ENCODE results near the gene PLD1.
"Not testable (repeated sequence)": the region's sequence is repeated elsewhere in the genome, so short reads cannot be mapped to it uniquely, and the experiment has no call there.

PLD1 gene

DNA sequence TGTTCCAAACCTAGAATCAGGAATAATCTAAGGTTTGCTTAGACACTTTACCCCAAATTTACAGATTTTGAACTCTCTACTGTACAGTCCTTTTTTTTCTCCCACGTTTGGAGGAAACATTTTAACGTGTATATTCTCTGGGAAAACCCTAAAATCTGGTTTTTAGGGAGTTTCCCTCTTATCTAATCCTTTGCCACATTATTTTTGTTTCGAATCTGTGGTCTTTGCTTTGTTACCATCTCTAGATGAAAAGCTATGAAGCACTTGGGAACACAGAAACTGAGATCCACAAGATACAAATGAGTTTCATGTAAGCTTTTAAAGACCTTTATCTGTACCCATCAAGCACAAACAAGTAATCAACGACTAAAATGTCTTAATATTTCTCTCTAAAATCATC lies 41.3 kb downstream of the PLD1 start:
- DNase-seq, result no peak

GRCh38 chr3:171768281-171768900 lies 41.9 kb downstream of the PLD1 start:
- no peak for DNase-seq

DNA sequence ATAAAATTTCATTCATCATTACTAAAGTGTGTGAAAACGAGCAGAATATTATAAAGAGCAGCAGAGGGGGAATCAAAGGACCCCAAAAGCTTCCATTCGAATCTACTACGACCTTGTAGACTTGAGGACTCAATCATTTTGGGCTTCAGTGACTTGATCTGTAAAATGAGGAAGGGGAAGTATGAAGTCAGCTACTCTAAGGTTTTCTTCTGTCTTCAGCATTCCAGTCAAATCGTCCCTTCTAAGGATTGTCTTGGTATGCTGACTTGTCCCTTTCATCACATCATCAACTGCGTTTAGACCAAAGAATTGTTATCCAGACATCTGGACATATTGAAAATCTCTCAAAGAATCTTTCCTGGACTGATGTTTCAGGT lies 44.8 kb downstream of the PLD1 start:
- no peak for DNase-seq

- DNase-seq, result no peak
Measured at GRCh38 chr3:171763392-171763791, 46.9 kb downstream of the PLD1 start.

- no peak for DNase-seq
Measured at GRCh38 chr3:171760477-171760876, 49.8 kb downstream of the PLD1 start.

GRCh38 chr3:171758109-171758508 lies 52.2 kb downstream of the PLD1 start:
- DNase-seq, result no peak

- no peak for DNase-seq
Measured at GRCh38 chr3:171757361-171758034, 52.8 kb downstream of the PLD1 start.

- DNase-seq, result no peak
Measured at GRCh38 chr3:171755656-171756055, 54.6 kb downstream of the PLD1 start.

DNA sequence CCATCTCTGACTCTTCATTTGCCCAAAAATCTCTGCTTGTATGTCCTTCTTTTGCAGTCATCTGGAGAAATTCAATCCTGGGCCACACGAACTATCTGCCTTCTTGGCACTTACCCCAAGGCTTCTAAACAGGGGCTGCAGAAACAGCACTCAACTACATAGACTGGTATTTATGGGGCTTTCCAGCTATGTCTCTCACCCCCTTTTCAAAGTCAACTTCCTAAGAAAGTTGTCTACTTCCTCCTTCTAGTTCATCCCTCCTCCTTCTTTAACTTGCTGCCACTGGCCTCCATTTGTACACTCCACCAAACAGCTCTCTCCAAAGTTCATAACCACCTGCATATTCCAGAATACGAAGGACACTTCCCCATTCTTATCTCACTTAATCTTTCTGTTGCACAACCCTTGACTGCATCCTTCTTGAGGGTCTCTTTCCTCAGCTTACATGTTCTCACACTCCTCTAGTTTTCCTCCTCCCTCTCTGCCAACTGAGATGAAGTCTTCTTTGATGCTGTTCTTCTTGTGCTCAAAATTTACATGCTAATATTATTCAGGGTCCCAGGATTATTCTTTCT lies 55.2 kb downstream of the PLD1 start:
- DNase-seq, result no peak

DNA sequence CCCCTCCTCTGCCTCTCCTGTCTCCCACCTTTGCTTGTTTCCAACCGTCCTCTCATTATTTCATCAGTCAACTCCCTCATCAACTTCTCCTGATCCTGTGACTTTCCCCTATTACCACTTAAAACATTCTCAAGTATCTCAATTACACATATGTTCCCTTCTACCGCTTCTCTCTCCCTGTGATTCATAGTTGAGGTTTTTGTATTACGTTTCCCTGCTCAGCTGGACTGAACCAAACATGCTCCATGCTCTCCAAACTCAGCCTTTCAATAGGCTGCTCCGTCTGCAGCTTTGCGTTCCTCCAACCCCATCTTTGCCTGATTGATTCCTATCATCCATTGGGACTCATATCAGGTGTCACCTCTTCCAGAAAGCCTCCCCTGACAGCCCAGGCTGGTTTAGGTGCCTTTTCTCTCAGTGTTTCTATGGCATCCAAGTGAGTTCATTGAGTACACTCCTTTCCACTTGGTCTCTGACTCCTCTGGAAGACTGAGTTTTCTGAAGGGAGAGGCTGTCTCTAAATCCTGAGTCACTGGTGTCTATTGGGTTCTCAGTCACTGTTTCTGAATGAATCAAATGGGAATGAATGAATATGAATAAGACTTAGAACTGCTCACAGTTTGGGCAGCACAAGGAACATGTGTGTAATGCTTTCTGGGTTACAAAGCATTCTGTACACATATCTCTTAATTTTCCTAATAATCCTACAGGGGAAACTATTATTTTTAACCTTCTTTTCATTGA lies 56.4 kb downstream of the PLD1 start:
- no peak for DNase-seq

DNA sequence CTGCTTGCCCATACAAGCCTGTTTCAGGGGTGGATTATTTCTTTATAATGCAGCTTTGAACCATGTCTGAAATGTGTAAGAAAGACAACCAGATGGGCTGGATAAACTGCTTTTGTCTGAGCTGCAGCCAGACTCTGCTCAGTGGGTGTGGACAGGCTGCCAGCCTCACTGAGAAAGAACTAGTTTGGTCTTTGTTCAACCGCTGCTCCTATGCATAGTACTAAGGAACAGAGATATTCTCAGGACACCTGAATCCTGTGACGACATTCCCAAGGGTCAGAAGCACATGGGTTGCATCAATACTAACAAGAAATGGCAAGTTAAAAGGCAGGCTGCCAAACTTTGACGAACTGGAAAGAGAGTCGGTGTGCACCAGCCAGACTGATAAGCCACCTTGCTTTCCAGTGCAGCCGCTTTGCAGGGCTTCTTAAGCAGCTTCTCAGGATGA lies 57.2 kb downstream of the PLD1 start:
- no peak for DNase-seq

GRCh38 chr3:171752329-171752728 lies 58.0 kb downstream of the PLD1 start:
- DNase-seq, result no peak

GRCh38 chr3:171749124-171749523 lies 61.2 kb downstream of the PLD1 start:
- no peak for DNase-seq

GRCh38 chr3:171748064-171748924 lies 62.0 kb downstream of the PLD1 start:
- DNase-seq, result no peak

GRCh38 chr3:171747223-171747920 lies 62.9 kb downstream of the PLD1 start:
- DNase-seq, result no peak

- not testable (repeated sequence) for DNase-seq
Measured at GRCh38 chr3:171746320-171747222, 63.7 kb downstream of the PLD1 start.

DNA sequence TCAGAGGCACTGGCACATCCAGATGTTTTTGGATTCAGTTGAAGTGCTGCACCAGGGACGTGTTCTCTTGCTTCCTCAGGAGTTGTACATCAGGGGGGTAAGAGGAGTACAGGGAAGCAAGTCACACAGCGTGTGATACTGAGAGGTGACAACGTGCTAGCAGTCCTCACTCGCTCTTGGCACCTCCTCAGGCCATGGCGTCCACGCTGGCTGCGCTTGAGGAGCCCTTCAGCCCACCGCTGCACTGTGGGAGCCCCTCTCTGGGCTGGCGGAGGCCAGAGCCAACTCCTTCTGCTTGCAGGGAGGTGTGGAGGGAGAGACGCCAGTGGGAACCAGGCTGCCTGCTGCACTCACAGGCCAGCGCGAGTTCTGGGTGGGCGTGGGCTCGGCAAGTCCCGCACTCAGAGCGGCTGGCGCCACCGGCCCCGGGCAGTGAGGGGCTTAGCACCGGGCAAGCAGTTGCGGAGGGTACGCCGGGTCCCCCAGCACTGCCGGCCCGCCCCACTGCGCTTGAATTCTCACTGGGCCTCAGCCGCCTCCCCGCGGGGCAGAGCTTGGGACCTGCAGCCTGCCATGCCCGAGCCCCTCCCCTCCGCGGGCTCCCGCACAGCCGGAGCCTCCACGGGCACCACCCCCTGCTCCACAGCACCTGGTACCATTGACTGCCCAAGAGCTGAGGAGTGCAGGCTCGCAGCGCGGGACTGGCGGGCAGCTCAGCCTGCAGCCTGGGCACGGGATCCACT lies 64.5 kb downstream of the PLD1 start:
- no peak for DNase-seq

GRCh38 chr3:171744158-171744741 lies 66.0 kb downstream of the PLD1 start:
- DNase-seq, result no peak

- DNase-seq, result no peak
Measured at GRCh38 chr3:171743327-171744157, 66.7 kb downstream of the PLD1 start.

All from activated CD4-positive, alpha-beta T cell treated with anti-CD3 and anti-CD28 coated beads, Interleukin-2, amount 50 U/mL, for 1 hour (primary cell).